Smooth muscle cell (in vitro differentiated cells): ENCODE measurements around the gene COL18A1. TPM values are rescaled to one million over a fixed set of nuclear protein-coding genes. Genes with fewer than 3 reads are reported as not detected.
A peak's percentile ranks its signal among the peaks of the same experiment; 100 is the strongest.

Experiments used
- DNase-seq: peaks from one replicate; lab custom pipeline; 2025; ENCODE audit not compliant: unreplicated experiment; lab: John Stamatoyannopoulos, UW
- H2AFZ ChIP-seq: fragments of 200-600 bp; sonication (generic); 2 replicates; pipeline ENCODE4 v1.6.0; 2016; ENCODE audit warnings: antibody characterized with exemption, low read depth, mild to moderate bottlenecking
- H3F3A ChIP-seq: fragments of 200-600 bp; sonication (generic); 2 replicates; pipeline ENCODE4 v1.6.0; 2017; ENCODE audit warnings: antibody characterized with exemption, low read depth
- H3K27ac ChIP-seq: fragments of 200-600 bp; sonication (generic); 2 replicates; pipeline ENCODE4 v1.5.1; 2016; ENCODE audit warnings: low read depth, mild to moderate bottlenecking
- H3K27me3 ChIP-seq: fragments of 200-600 bp; sonication (generic); 2 replicates; pipeline ENCODE4 v1.6.1; 2016; ENCODE audit warnings: low read depth, mild to moderate bottlenecking
- H3K36me3 ChIP-seq: fragments of 200-600 bp; sonication (generic); 2 replicates; pipeline ENCODE4 v1.5.1; 2016; ENCODE audit warnings: low read depth
- H3K4me1 ChIP-seq: fragments of 200-600 bp; sonication (generic); 2 replicates; pipeline ENCODE4 v1.5.1; 2016; ENCODE audit warnings: low read depth
- H3K4me2 ChIP-seq: fragments of 200-600 bp; sonication (generic); 2 replicates; pipeline ENCODE4 v1.6.0; 2016; ENCODE audit warnings: mild to moderate bottlenecking
- H3K4me3 ChIP-seq: fragments of 200-600 bp; sonication (generic); 2 replicates; pipeline ENCODE4 v1.5.1; 2016; ENCODE audit warnings: mild to moderate bottlenecking
- H3K79me2 ChIP-seq: fragments of 200-600 bp; sonication (generic); 2 replicates; pipeline ENCODE4 v1.6.0; 2016; ENCODE audit warnings: low read depth, mild to moderate bottlenecking
- H3K9ac ChIP-seq: fragments of 200-600 bp; sonication (generic); 2 replicates; pipeline ENCODE4 v1.6.0; 2016; ENCODE audit warnings: low read depth
- H3K9me3 ChIP-seq: fragments of 200-600 bp; sonication (generic); replicated peaks from 2 replicates; pipeline ENCODE4 v1.5.1; 2016; ENCODE audit warnings: low read depth
- H4K20me1 ChIP-seq: fragments of 200-600 bp; sonication (generic); 2 replicates; pipeline ENCODE4 v1.6.0; 2016; ENCODE audit warnings: low read depth
- CTCF ChIP-seq: fragments of 200-600 bp; sonication (generic); IDR thresholded peaks from 2 replicates; pipeline ENCODE4 v1.5.1; 2017; ENCODE audit warnings: borderline replicate concordance, mild to moderate bottlenecking, antibody characterized with exemption; ENCODE audit not compliant: insufficient read depth, poor library complexity, severe bottlenecking
- WGBS: methylation state at CpG from one replicate; pipeline ENCODE4 v1.1.7; 2016; ENCODE audit warnings: low lambda C conversion rate; 5-methylcytosine and 5-hydroxymethylcytosine counted together
- polyA plus RNA-seq: library from polyadenylated mRNA; unstranded; fragments of >200 nt; fragmentation: Nextera tagmentation; extraction: Ambion mirVana; gene quantifications from 2 replicates; pipeline ENCODE4 v1.2.1, GENCODE V29; 2016
- total RNA-seq: library from RNA; depleted of rRNA; stranded (reverse); fragments of >200 nt; gene quantifications from 2 replicates; pipeline ENCODE4 v1.2.3, GENCODE V29; 2014

The COL18A1 gene
- total and polyA plus RNA-seq, 2 experiments from 2014 or later: 192 to 485 TPM

DNA sequence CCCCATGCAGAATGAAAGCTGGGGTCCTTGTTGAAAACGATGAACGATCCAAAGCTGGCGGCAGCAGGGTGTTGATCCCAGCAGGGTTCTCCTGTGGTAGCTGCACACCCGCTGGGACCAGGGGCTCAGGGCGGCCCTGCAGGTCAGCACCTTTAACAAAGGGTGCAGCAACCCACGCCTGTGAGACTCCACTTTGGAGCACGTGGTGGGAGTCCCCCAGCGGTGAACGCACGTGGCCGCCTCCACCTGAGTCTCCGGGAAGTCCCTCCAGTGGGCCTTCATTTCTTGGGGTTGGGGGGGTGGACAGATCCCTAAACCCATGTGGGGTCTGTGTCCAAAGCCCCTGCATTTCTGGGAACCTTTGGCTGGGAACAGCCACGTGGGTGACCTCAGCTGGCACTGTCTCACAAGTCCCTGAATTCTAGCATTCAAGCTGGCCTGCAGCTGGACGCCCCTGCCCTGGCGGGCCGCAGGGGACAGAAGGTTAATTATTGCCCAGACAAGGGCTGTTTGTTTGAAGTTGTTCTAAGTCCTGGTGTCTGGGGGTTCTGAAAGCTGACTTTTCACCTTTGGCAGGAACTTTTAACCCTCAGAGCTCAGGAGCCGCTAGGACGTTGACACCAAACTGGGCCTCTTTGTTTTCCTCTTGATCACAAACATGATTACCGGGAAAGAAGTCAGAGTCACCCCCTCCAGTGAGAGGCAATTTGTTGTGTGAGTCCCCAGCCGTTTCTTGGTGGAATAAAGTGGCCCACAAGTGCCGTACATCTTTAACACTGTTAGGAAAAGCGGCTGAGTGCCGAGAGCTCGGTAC lies 64.5 kb downstream of the COL18A1 start:
- H3K9ac ChIP-seq: no peak overlapping the region

DNA sequence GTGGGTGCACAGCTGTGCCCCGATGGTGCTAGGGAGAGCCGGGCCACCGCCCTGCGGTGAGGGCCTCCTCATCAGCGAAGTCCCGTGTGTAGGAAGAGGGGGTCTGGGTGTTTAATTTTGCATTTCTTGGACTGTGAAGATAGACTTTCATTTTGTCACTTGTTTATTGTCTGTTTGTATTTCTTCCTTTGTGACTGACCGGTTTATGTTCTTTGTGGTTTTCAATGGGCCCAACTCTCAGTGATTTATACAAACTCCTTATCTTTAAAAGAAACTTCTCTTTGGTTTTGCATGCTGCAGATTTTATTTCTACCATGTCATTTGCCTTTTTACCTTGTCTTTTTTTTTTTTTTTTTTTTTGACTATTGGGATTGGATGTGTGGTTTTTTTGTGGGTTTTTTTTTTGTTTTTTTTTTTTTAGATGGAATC lies 65.1 kb downstream of the COL18A1 start:
- H3K4me2 ChIP-seq: peak overlapping the region; percentile 21

More for the DNA sequence above, 64.5 kb downstream of the COL18A1 start:
- peaks cover 18% of the 10 kb centered on the region for H3F3A ChIP-seq
- H3K79me2 ChIP-seq: peaks cover 81% of the 10 kb centered on the region
- no peak overlapping the region for H3K4me3 ChIP-seq
- no peak for DNase-seq
- H3K4me2 ChIP-seq: peak overlapping the region; percentile 21
- 85% methylated on average over 24 of the region's 24 CpGs for WGBS
- no peak for TF ChIP-seq CTCF
- no peaks in the 10 kb centered on the region for H3K9me3 ChIP-seq
- H3K27me3 ChIP-seq: no peaks in the 10 kb centered on the region
- H3K36me3 ChIP-seq: no peaks in the 10 kb centered on the region
- H3K27ac ChIP-seq: peak overlapping the region; percentile 36
- no peak overlapping the region for H2AFZ ChIP-seq
- peaks cover 12% of the 10 kb centered on the region for H3K4me1 ChIP-seq
- H4K20me1 ChIP-seq: peaks cover 100% of the 10 kb centered on the region

DNA sequence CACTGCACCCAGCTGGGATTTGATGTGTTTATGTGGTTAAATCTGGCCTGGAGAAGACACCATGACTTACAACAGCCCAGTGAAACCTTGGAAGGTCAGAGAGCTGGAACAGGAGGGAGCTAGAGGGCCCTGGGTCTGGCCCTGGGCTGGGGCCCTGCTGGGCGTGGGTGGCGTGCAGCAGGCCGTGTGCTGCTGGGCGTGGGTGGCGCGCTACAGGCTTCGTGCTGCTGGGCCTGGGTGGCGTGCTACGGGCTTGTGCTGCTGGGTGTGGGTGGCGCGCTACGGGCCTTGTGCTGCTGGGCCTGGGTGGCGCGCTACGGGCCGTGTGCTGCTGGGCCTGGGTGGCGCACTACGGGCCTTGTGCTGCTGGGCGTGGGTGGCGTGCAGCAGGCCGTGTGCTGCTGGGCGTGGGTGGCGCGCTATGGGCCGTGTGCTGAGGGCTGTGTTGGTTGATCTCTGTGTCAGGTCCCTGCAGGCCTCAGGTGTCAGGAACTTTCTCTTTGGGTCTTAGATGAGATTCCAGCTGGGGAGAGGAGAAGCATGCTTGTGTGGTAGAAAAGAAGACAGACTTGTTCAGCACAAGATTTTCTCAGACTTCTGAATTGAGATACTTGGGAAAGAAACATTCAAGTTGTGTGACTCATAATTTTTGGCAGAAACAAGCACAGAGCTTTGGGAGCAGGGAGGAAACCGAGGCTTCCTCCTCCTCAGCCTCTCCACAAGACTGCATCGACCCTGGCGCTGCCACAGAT lies 66.0 kb downstream of the COL18A1 start:
- no peak overlapping the region for H3K9ac ChIP-seq
- TF ChIP-seq CTCF: no peak
- H3K36me3 ChIP-seq: no peaks in the 10 kb centered on the region
- no peaks in the 10 kb centered on the region for H3K27me3 ChIP-seq
- peaks cover 81% of the 10 kb centered on the region for H3K79me2 ChIP-seq
- peak; percentile 23 for DNase-seq
- no peak overlapping the region for H2AFZ ChIP-seq
- H3K9me3 ChIP-seq: no peaks in the 10 kb centered on the region
- peaks cover 12% of the 10 kb centered on the region for H3K4me1 ChIP-seq
- peaks cover 18% of the 10 kb centered on the region for H3F3A ChIP-seq
- H4K20me1 ChIP-seq: peaks cover 100% of the 10 kb centered on the region
- H3K4me2 ChIP-seq: peak overlapping the region; percentile 68
- 34% methylated on average over 28 of the region's 28 CpGs for WGBS
- peak overlapping the region; percentile 66 for H3K27ac ChIP-seq
- H3K4me3 ChIP-seq: no peak overlapping the region

More for the DNA sequence above, 65.1 kb downstream of the COL18A1 start:
- WGBS: 62% methylated on average over 7 of the region's 7 CpGs
- Histone ChIP-seq H3K27ac (peak overlapping the region; percentile 36), H3K27me3 (no peaks in the 10 kb centered on the region), H3K79me2 (peaks cover 81% of the 10 kb centered on the region), H3K4me1 (peaks cover 12% of the 10 kb centered on the region), H4K20me1 (peaks cover 100% of the 10 kb centered on the region), H3K36me3 (no peaks in the 10 kb centered on the region), H2AFZ (no peak overlapping the region), H3F3A (peaks cover 18% of the 10 kb centered on the region), H3K9ac (no peak overlapping the region), H3K9me3 (no peaks in the 10 kb centered on the region), H3K4me3 (no peak overlapping the region)
- no peak for TF ChIP-seq CTCF
- no peak for DNase-seq
